Measurements from ENCODE around the gene GUCA2B.

DNA sequence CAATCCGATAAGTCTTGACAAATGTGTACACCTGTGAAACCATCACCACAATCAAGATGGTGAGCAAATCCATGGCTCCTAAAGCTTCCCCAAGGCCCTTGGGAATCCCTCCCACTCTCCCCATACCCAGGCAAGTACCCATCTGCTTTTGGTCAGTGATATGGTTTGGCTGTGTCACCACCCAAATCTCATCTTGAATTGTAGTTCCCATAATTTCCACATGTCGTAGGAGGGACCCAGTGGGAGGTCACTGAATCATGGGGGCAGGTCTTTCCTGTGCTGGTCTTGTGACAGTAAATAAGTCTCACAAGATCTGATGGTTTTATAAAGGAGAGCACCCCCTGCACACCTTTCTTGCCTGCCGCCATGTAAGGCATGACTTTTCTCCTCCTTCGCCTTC, 14.6 kb upstream of the GUCA2B start:
- TF ChIP-seq, protein P1, sequence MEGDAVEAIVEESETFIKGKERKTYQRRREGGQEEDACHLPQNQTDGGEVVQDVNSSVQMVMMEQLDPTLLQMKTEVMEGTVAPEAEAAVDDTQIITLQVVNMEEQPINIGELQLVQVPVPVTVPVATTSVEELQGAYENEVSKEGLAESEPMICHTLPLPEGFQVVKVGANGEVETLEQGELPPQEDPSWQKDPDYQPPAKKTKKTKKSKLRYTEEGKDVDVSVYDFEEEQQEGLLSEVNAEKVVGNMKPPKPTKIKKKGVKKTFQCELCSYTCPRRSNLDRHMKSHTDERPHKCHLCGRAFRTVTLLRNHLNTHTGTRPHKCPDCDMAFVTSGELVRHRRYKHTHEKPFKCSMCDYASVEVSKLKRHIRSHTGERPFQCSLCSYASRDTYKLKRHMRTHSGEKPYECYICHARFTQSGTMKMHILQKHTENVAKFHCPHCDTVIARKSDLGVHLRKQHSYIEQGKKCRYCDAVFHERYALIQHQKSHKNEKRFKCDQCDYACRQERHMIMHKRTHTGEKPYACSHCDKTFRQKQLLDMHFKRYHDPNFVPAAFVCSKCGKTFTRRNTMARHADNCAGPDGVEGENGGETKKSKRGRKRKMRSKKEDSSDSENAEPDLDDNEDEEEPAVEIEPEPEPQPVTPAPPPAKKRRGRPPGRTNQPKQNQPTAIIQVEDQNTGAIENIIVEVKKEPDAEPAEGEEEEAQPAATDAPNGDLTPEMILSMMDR (IDR thresholded peaks at IDR 0.05): no peak
- no peak for TF ChIP-seq POLR2A (IDR thresholded peaks at IDR 0.05)

Measured in esophagus squamous epithelium (tissue), 4 donors.